Measurements from ENCODE around the gene CALCOCO2.

The CALCOCO2 gene

DNA sequence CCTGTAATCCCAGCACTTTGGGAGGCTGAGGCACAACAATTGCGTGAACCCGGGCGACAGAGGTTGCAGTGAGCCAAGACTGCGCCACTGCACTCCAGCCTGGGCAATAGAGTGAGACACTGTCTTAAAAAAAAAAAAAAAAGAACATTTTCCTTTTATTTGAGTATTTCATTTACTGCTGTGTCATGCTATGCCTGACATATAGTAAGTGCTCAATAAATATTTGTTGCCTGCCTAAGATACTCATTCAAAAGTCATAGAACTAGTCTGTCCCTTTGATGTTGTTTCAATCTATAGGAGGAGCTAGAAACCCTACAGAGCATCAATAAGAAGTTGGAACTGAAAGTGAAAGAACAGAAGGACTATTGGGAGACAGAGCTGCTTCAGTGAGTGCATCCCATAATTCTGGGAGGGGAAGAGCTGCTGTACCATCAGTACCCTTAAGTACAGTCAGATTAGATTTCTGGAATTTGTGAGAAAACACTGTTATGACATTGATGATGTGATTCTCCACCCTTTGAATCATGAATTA, 20.0 kb downstream of the CALCOCO2 start:
- no peak for DNase-seq
- TF ChIP-seq, protein P1, sequence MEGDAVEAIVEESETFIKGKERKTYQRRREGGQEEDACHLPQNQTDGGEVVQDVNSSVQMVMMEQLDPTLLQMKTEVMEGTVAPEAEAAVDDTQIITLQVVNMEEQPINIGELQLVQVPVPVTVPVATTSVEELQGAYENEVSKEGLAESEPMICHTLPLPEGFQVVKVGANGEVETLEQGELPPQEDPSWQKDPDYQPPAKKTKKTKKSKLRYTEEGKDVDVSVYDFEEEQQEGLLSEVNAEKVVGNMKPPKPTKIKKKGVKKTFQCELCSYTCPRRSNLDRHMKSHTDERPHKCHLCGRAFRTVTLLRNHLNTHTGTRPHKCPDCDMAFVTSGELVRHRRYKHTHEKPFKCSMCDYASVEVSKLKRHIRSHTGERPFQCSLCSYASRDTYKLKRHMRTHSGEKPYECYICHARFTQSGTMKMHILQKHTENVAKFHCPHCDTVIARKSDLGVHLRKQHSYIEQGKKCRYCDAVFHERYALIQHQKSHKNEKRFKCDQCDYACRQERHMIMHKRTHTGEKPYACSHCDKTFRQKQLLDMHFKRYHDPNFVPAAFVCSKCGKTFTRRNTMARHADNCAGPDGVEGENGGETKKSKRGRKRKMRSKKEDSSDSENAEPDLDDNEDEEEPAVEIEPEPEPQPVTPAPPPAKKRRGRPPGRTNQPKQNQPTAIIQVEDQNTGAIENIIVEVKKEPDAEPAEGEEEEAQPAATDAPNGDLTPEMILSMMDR (IDR thresholded peaks at IDR 0.05; ENCODE audit: low read depth, low read length, missing control alignments) = no peak
- no peak overlapping the region for H3K27ac ChIP-seq
- H3K27me3 ChIP-seq (replicated peaks) = no peaks in the 10 kb centered on the region
- peaks cover 63% of the 10 kb centered on the region for H3K36me3 ChIP-seq (replicated peaks)
- no peak overlapping the region for H3K4me3 ChIP-seq (ENCODE audit: low read depth, low read length)
- in situ Hi-C loops (cut with HindIII; ENCODE audit: low pct_ligation_motif_present, low sequenced_read_pairs) = no loop called here

DNA sequence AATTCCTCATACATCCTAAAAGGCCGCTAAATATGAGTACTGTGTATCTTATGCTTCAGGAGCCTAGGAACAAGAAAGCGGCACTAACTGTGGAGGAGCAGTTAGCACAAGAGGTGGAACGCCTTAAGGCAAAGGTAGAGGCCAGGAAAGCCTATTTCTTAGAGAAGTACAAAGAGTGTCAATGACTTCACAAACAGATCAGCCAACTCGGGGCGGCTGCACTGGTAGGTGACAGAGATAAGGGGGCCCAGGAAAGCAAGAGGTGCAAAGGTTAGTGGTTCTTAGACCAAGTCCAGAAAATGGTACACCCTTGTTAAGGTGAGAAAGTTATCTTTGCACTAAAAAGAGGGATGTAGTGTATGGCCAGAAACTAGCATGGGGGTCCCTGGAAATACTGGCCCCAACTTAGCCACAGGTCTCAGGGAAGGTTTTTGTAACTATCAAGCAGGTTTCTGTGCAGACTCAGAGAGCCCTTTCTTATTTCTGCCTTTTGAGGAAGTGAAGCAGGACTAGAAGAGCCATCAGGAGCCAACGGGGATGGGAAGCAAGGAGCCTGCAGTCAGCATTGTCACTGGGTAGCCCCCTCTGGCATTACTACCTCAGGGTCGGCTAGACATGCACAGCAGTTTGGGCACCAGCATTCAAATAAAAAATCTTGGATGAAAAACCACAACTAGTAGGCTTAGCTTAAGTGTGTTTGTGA, 24.1 kb downstream of the CALCOCO2 start:
- TF ChIP-seq, protein P1 (IDR thresholded peaks at IDR 0.05; ENCODE audit: low read depth, low read length, missing control alignments) = no peak
- no peak overlapping the region for H3K4me3 ChIP-seq (ENCODE audit: low read depth, low read length)
- no peaks in the 10 kb centered on the region for H3K27me3 ChIP-seq (replicated peaks)
- no peak overlapping the region for H3K27ac ChIP-seq
- in situ Hi-C loops (cut with HindIII; ENCODE audit: low pct_ligation_motif_present, low sequenced_read_pairs) = no loop called here
- no peak for DNase-seq
- peaks cover 45% of the 10 kb centered on the region for H3K36me3 ChIP-seq (replicated peaks)

DNA sequence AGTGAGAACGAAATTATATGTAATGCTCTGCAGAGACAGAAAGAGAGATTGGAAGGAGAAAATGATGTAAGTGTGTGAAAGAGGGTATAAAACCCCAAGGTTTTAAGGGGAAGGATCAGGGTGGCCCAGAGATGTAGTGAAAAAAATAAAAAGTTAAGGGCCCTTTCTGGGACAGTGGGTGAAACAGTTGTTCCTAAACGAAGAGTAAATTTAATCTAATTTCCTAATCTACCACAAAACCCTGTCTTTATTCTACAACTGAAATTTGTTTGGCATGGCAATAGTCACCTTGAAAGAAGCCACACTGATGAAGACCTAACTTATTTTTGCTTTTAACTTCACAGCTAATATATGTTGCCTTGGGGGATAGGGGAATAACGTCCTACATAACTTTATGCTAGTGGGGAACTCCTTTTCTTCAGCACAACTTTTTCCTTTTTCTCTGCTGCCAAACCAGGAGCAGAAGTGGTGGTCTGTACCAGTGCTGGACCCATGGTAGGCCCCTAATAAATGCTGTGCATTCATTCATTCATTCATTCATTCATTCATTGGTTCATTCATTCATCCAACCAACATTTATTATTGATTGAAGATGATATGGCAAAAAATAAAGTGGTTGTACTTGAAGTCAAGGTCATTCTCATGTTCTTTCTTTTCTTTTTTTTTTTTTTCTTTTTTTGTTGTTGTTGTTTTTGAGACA, 25.4 kb downstream of the CALCOCO2 start:
- no peaks in the 10 kb centered on the region for H3K27me3 ChIP-seq (replicated peaks)
- no peak for DNase-seq
- TF ChIP-seq, protein P1 (IDR thresholded peaks at IDR 0.05; ENCODE audit: low read depth, low read length, missing control alignments) = no peak
- no peak overlapping the region for H3K27ac ChIP-seq
- peaks cover 46% of the 10 kb centered on the region for H3K36me3 ChIP-seq (replicated peaks)
- in situ Hi-C loops (cut with HindIII; ENCODE audit: low pct_ligation_motif_present, low sequenced_read_pairs) = no loop called here
- H3K4me3 ChIP-seq (ENCODE audit: low read depth, low read length) = no peak overlapping the region

DNA sequence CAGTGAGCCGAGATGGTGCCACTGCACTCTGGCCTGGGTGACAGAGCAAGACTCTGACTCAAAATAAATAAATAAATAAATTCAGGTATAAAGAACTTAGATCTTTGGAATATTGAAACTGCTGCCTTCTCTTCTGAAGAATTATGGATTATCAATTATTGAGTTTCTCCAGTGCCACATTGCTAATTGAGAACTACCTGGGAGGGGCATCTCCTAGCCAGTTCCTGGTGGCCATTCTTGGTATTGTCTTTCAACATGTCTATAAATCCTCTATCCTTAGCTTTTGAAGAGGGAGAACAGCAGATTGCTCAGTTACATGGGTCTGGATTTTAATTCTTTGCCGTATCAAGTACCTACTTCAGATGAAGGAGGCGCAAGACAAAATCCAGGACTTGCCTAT, 29.2 kb downstream of the CALCOCO2 start:
- H3K27ac ChIP-seq = no peak overlapping the region
- peaks cover 44% of the 10 kb centered on the region for H3K36me3 ChIP-seq (replicated peaks)
- no peak overlapping the region for H3K4me3 ChIP-seq (ENCODE audit: low read depth, low read length)
- in situ Hi-C loops (cut with HindIII; ENCODE audit: low pct_ligation_motif_present, low sequenced_read_pairs) = no loop called here
- no peaks in the 10 kb centered on the region for H3K27me3 ChIP-seq (replicated peaks)
- DNase-seq = no peak
- TF ChIP-seq, protein P1 (IDR thresholded peaks at IDR 0.05; ENCODE audit: low read depth, low read length, missing control alignments) = peak; percentile 41

DNA sequence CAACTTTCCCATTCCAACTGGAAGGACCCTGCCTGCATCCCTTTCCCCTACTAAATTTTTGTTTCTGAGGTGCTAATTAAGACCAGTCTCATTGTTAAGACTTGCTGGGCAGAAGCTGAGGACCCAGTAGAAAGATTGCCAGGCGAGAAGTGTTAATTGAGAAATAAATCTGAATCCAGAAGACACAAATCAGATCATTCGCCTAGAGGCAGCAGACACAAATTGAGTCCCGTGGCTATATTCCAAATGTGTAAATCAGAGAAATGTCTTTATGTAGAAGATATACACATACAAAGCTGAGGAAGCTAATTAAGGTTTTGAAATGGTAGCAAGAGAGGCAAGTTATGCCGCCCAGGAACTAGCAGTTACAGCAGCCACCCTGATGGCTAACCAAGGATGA, 29.6 kb downstream of the CALCOCO2 start:
- no peak overlapping the region for H3K4me3 ChIP-seq (ENCODE audit: low read depth, low read length)
- H3K27me3 ChIP-seq (replicated peaks) = no peaks in the 10 kb centered on the region
- in situ Hi-C loops (cut with HindIII; ENCODE audit: low pct_ligation_motif_present, low sequenced_read_pairs) = no loop called here
- peaks cover 40% of the 10 kb centered on the region for H3K36me3 ChIP-seq (replicated peaks)
- no peak overlapping the region for H3K27ac ChIP-seq
- DNase-seq = no peak
- TF ChIP-seq, protein P1 (IDR thresholded peaks at IDR 0.05; ENCODE audit: low read depth, low read length, missing control alignments) = no peak

Data from brain microvascular endothelial cell (primary cell).